HG03066 (cell line): ENCODE data around the gene ASPRV1.
"Not testable (repeated sequence)": the region's sequence is repeated elsewhere in the genome, so short reads cannot be mapped to it uniquely, and the experiment has no call there.

Source experiments
- ATAC-seq: cut with Tn5 transposase; IDR thresholded peaks from one replicate; pipeline ENCODE4 v1.9.1; 2021; ENCODE audit warnings: low read depth; ENCODE audit not compliant: unreplicated experiment

The ASPRV1 gene

DNA sequence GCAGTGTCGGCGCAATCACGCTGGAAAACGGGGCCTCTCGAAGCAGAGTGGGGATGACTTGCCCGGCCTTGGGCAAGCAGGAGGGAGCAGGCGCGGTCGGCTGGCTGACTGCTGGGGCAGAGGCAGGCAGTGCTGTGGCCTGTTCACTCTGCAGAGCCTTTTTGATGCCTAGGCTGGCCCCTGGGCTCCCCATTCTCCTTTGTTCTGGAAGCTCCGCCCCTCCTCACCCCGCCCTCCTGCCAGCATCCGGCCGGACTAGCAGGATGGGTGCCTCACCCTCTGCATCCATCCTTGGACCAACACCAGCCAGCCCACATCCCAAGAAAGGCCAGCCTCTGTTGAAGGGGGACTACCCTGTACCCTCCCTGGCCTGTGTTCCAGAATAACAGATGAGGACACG is at the start of gene ASPRV1:
ASPRV1 (minus strand) TSS at position 136 of the 400 bp plus-strand sequence. CDS start 195 bp downstream, outside the sequence.
- ATAC-seq, result no peak

DNA sequence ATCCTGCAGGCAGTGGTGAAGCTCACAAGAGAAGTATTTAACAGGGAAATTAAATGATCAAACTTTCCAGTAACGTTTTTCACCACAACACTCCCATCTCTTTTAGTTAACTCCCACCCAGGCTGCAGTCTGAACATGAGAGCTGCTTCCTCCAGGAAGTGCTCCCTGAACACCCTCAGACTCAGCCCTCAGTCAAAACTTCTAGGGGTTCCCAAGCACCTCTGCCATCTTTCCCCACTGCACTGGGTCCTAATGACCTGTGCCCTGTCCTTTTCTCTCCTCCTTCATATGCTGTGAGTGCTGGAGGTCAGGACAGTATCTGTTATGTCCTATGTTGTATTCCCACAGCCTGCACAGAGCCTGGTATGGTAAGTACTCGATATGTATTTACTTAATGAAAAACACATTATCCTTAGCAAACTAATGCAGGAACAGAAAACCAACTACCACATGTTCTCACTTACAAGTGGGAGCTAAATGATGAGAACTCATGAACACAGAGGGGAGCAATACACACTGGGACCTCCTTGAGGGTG is 49.2 kb upstream of the ASPRV1 start:
- ATAC-seq, result no peak

DNA sequence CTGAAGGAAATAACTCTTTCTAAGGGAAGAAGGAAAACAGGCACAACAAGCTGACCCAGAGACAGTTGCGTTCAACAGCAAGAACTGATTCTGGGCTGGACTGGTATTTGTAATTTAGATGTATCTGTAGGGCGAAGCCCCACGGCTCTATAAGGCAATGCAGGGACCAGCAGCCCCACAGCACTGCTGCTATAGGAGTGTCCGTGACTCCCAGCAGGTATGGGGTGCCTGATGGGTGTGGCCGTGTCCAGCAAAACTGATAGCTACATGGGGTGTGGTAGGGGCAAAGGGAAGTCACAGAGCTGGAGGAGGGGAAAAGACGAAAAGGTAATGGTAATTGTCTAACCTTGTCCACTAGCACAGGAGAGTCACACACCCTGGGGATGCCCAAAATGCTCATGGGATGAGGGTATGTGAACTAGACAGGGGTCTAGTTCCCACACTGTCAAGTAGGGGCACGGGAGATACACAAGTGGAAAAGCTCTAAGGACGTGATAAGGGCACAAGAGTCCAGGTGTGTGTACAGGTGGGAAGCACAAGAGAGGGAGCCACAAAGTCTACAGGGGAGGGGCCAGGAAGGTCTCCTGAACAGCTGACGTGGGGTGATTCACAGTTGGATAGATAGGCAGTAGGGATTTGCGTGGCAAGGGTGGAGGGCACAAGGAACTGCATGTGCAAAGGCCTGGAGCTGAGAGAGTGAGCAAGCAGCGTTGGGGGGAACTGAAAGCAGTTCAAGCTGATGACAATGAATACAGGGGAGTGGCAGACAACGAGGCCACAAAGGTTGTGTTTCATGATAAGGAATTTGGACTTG is 48.5 kb upstream of the ASPRV1 start:
- ATAC-seq, result no peak

DNA sequence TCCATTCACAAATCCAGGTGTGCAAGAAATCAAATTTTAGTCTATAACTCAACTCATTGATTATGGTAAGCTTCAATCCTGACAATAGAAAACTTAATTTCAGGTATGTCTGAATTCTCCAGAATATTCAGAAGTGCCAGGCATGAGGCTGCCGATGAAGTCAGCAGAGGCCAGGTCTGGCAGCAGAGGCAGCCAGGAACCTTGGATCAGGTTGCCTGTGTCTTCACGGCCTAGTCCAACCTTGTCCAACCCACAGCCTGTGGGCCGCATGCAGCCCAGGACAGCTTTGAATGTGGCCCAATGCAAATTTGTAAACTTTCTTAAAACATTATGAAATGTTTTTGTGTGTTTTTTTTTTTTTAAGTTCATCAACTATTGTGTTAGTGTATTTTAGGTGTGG is 46.9 kb upstream of the ASPRV1 start:
- no peak for ATAC-seq

DNA sequence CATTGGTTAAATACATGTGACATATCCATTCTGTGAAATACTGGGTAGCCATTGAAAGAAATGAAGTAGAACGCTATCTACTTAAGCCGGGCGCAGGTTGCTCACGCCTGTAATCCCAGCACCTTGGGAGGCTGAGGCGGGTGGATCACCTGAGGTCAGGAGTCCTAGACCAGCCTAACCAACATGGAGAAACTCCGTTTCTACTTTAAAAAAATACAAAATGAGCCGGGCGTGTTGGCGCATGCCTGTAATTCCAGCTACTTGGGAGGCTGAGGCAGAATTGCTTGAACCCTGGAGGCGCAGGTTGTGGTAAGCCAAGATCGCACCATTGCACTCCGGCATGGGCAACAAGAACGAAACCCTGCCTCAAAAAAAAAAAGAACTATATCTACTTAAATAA is 45.7 kb upstream of the ASPRV1 start:
- no peak for ATAC-seq

DNA sequence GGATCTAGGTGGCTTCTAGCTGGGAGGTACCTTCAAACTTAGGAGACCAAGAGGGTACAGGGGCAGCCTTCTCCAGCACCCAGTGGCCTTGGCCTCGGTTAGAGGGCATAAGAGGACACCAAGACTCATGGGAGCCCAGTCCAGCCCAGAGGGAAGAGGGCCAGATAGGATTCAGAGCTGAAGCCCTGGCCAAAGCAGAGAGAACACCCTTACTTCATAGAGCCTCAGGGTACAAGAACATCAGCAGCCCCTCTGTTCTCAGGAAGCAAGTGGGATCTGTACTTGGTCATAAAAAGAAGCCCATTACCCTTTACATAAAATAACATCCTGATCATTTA is 45.0 kb upstream of the ASPRV1 start:
- no peak for ATAC-seq

DNA sequence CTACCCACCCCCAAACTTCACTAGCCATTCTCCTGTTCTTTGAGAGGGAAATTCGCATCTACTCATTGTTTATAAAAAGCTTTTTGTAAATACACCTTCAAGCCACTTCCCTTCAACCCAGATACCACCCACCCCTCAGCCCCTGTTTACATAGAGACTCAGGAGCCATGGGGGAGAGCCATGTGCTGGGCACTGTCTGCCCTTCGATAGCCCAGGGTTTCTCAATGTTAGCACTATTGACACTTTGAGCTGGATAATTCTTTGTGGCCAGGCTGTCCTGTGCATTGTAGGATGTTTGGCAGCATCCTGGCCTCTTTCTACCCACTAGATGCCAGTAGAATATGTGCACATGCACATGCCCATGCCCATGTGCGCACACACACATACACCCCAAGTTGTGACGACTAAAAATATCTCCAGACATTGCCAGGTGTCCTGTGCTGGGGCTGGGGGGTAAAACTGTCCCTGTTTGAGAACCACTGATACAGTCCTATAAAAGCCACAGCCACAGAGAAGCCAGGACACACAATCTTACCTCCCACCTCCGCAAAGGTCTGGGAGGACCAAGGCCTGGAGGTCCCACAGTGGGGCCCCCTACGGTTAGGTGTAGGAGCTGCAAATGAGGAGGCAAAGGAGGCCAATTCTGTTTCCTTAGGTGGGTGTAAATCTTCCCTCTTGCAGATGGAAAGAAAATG is 44.5 kb upstream of the ASPRV1 start:
- no peak for ATAC-seq

DNA sequence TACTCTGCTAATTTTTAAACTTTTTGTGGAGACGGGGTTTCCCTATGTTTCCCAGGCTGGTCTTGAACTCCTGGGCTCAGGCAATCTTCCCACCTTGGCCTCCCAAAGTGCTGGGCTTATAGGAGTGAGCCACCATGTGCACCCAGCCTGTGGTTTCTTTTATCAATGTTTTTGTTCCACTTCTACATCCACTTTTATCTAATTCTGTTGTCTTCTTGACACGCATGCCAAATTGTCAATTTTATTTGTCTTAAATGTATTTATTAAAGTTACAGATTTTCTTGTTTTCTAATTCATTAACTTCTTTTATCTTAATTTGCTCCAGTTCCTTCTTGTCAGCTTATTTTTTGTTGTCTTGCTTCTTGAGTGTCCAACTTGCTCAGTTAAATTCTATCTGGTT is 43.8 kb upstream of the ASPRV1 start:
- ATAC-seq, result no peak

DNA sequence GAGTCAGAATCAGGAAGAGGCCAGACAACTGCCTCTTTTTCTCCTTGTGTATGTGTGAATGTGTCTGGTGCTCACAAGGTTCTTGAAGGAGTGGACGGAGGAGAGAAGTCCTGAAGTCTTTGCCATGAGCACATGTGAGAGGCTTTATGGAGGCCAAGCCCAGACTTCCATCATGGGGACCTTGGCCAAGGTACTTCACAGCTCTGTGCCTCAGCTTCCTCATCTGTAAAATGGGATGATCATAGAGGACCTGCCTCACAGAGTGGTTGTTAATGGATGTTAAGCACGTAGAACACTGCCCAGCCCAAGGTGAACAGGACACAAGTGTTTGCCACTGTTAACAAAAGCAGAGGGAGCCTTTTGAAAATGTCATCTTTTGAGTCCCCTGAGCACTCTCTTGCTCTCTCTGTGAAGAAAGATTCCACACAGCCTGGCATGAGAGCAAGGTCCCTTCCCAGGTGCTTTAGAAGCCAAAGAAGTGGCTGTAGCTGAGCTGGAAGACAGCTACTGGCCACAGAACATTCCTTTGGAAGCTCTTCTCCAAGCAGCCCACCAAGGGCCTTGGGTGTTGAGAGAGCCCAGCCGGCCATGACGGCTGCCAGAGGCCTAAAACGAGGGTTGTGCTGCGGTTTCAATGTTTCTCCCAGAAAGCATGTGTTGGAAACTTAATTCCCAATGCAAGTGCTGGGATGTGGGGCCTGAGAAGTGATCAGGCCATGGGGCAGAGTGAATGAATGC is 41.8 kb upstream of the ASPRV1 start:
- ATAC-seq, result no peak

DNA sequence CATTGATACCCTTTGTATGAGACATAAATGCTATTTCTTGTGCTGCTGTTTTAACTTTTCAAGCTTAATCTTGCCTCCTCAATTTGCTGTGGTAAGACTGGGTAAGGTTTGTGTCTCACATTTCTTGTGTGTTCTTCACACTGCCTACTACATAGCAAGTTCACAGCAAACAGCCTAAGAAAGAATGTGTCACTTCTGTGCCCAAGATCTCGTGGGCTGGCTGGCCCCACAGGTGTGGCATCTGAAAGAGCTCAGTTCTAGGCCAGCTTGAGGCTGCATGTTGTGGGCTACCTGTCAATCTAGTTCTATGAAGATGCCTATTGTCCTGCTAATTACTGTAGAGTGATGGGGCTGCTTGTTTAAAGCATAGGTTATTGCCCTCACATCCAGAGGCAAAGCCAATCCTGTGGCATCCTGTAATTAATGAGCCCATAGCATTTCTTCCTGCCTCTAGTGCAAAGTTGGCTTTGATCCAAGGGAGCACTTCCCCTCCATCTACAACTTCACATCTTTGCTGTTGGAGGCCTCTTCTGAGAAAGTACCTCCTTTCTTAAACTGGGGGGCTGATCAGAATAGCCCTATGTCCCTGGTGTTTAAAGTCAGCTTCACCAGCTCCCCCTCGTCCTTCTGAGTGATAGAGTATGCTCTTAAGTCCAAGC is 40.9 kb upstream of the ASPRV1 start:
- ATAC-seq, result no peak

DNA sequence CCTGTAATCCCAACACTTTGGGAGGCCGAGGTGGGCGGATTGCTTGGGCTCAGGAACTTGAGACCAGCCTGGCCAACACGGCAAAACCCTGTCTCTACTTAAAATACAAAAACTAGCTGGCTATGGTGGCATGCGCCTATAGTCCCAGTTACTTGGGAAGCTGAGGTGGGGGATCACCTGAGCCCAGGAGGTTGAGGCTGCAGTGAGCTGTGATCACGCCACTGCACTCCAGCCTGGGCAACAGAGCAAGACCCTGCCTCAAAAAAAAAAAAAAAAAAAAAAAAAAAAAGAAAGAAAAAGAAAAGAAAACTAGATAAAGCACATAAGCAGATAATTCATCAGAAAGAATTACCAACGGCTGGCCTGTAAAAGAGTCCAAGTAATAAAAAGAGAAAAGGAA is 39.1 kb upstream of the ASPRV1 start:
- ATAC-seq, result not testable (repeated sequence)

DNA sequence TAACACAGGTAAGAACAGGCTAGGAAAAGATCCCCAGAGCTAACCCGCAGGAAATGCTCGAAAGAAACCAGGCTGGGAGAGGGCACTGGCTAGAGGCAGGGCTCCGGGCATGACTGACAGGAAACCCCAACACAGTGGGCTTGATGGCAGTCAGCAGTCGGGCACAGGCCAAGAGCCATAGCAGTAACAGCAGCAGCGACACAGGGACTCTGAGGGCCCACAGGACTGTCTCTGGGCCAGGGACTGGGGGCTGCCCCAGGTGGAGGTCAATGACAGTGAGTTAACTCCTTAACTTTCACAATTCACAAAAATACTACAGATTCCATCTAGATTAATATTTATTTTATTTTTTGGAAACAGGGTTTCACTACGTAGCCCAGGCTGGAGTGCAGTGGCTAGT is 37.3 kb upstream of the ASPRV1 start:
- no peak for ATAC-seq

DNA sequence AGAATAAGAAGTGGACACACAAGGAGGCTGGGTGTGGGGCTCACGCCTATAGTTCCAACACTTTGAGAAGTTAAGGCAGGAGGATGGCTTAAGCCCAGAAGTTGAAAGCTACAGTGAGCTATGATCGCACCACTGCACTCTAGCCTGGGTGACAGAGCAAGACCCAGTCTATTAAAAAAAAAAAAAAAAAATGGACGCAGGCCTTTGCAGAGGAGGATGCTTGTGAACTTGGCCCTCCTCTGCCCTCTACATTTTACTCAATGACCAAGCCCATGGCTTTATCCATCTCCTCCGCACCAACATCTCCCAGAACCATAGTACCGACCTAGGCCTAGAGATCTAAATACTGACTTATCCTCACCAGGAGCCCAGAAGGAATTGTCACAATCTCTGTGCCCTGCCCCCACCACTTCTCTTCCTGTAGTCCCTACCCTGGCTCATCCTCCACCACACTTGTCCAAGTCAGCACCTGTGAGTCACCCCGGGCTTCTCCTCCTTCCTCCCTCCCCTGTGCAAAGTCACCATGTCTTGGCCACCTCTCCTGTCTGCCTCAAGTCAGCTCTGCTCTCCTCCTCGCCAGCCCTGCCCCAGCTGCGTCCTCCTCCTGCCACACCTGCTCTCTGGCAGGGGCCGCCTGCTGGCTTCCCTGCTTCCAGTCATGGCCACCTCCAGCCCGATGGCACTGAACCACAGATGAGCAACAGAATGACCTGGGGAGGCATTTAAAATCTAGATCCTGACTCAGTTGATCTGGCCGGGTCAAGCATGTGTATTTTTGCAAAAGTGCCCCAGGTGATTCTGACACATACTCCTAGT is 35.8 kb upstream of the ASPRV1 start:
- no peak for ATAC-seq

DNA sequence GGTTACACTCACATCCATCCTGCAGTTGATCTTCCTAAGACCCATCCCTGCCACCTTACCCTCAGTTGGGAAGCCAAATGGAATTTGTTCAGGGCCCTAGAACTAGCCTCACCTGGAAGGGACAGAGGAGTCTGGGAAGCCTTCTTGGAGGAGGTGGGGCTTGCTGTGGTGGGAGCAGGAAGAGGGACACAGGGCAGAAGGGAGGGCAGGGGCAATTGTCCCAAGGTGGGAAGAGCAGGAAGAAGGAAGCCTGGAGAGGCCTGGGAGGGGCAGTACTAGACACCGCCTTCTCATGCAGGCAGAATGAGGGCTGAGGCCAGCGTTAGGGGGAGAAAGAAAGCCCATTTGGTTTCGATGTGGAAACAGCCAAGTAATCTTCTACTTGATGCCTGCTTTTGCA is 34.1 kb upstream of the ASPRV1 start:
- ATAC-seq, result no peak

DNA sequence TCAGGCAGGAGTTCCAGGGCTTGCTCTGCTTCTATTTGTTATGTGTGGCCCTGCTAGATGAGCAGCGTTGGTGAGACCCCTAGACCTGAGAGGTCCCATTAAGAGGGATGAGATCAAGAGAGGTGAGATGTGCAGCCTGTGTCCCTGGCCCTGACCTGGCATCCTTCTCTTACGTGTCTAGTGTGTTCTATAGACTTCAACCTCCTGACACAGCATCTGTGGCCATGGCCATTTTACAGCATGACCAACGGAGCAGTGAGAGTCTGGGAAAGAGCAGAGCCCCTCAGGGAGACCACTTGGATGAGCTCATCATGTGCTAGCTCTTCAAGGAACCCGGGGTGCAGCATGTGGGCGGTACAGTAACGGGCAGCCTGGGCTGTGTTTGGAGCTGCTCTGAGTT is 32.7 kb upstream of the ASPRV1 start:
- ATAC-seq, result no peak

DNA sequence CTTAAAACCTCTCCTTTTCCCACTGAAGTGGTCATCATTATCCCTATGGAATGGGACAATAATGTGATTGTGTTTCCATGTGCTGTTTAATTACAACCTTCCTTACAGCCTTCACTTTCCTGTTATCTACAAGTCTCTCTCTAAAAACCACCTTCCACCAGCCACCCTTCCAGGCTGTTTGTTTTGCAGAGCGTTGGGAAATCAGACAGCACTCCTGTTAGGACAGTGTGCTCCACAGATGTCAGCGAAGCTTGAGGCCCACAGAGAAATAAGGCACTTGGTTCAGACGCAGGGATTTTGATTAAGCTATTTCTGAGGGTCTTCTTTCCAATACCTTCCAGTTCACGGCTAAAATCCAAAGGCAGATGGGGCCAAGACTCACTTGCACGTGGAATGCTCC is 32.3 kb upstream of the ASPRV1 start:
- no peak for ATAC-seq

DNA sequence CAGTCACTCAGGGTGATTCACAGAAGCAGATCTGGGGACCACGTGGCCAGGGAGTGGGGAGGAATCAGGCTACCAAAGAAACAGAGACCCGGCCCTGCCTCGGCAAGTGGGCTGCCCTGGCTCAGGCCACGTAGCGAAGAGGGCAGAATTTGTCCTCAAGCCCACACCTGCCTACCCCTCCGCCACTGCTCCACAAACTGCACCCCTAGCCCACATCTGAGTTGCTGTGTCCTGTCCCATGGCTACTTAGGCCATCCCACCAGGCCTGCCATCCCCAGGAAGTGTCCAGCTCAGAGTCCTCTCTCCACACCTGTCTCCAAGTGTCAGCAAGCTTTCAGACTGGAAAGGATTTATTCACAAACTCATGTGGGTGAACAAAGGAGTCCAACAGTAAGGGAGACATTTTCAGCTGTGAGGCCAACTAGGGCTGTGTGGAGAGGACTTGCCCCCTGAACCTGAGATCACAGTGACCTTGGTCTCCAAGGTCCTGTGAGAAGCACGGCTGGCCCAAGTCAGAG is 31.7 kb upstream of the ASPRV1 start:
- ATAC-seq, result no peak

DNA sequence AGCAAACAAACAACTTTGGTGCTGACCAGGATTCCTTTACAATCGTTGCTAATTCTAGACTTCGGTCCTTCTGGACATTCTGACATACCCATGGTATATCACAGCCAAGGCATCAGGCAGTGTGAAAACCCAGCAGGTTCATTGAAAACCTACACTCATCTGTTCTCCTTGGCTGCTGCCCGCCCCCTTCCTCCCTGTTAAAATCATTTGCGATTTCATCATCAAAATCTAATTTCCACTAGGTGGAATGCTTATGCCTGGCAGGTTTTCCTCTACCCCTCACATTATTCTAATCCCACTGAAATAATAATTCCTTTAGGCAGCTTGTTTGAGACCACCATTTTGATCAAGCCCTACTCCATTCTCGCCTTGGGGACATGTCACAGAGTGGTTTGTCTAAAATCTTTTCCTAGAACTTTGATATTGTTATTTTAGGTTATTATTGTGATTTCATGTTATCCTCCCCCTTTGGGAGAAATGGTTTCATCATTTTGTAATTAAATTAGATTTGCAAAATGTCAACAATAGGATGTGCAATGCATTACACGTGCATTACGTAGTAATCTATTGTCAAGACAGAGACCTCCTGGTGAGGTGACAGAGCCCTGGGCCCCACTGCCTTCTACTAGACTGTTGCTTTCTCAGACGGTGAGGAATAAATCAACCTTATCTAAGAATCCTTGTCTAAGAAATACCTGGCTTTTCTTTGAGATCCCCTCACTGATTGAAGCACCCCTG is 31.0 kb upstream of the ASPRV1 start:
- ATAC-seq, result no peak

DNA sequence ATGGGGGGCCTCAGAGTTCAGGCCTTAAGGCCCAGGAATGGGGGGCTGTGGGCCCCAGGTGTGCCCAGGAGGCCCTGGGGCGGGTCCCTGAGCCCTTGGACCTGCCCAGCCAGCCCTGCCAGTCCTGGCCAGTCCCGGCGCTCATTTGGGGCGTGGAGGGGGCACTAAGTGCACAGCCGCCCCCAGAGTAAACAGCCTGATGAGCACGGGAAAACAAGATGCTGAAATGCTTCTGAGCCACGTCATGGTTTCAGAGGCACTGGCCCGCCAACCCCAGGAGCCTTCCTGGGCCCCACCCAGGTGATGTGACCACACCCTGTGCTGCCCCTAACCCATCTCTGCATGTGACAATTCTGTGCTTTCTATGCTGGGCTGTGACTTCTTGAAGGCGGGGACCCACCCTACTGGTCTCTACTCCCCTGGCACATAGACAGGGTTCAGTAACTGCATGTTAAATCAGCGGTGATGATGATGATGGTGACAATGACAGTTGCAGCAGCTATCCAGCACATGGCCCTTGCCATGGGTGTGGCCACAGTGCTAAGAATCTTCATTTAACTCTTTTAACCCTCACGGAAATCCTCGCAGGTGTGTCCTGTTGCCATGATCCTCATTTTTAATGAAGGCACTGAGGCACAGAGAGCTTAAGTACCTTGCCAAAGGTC is 28.1 kb upstream of the ASPRV1 start:
- no peak for ATAC-seq
